Measurements from ENCODE around the gene SMIM10L2A. TPM values are rescaled to one million over a fixed set of nuclear protein-coding genes. Genes with fewer than 3 reads are reported as not detected.

The SMIM10L2A gene
- total RNA-seq (2022; extraction: Qiagen RNA extraction; ENCODE audit: low read depth) = 0.10 to 0.30 TPM (median 0.17 TPM) in 5 replicates

DNA sequence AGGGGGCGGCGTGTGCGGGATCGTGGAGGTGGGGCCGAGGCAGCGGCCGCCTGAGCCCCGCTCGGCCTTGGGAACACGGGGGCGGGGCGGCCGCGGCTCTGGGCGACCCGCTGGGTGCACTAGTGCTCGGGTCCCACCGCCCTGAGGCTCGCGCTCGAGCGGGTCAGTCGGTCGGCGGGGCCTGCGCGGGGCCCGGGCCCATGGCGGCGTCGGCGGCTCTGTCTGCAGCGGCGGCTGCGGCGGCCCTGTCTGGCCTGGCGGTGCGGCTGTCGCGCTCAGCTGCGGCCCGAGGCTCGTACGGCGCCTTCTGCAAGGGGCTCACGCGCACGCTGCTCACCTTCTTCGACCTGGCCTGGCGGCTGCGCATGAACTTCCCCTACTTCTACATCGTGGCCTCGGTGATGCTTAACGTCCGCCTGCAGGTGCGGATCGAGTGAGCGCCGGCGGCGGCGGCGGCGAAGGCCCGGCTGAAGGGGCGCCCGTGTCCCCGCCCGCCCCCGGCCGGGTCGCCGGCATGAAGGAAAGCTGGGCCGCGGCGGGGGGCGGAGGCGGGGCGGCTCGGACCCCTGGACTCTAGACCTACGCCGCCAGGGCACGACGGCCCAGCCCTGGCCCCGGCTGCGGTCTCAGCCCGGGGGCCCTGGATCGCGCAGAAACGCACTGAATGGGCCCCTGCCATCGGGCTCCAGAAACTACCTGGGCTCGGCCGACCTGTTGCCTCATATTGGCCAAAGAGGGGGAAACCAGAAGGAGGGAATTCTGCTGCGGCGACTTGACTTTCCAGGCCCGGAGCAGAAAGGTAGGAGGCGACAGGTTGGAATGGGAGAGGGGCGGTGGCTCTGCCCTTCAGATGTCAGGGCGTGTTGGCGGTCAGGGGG, at the start of gene SMIM10L2A:
TSS of gene SMIM10L2A (plus strand) at position 13 of the 878 bp plus-strand sequence. CDS start at position 201, 188 bp downstream.

Other genes starting within 250 kb of the SMIM10L2A start
- not detected in 5 replicates for gene ETDA, start 169.9 kb upstream of the SMIM10L2A start, total RNA-seq (2022; extraction: Qiagen RNA extraction; ENCODE audit: low read depth)
- not detected in 5 replicates for gene ETDC, start 112.5 kb upstream of the SMIM10L2A start, total RNA-seq (2022; extraction: Qiagen RNA extraction; ENCODE audit: low read depth)
- gene ZNF75D, start 77.8 kb upstream of the SMIM10L2A start, total RNA-seq (2022; extraction: Qiagen RNA extraction; ENCODE audit: low read depth) = 3.5 to 5.1 TPM (median 4.2 TPM) in 5 replicates
- gene ZNF449, start 77.1 kb upstream of the SMIM10L2A start, total RNA-seq (2022; extraction: Qiagen RNA extraction; ENCODE audit: low read depth) = 2.8 to 3.8 TPM (median 3.4 TPM) in 5 replicates
- gene INTS6L, start 98.7 kb downstream of the SMIM10L2A start, total RNA-seq (2022; extraction: Qiagen RNA extraction; ENCODE audit: low read depth) = 0.11 to 0.23 TPM (median 0.21 TPM) in 5 replicates